Muscle layer of colon (tissue), 2 donors: ENCODE data around the gene VWC2.
"Not testable (repeated sequence)": the region's sequence is repeated elsewhere in the genome, so short reads cannot be mapped to it uniquely, and the experiment has no call there.

Experiments used
- H3K27ac ChIP-seq: one replicate; pipeline ENCODE4 v1.7.0; 2013; ENCODE audit warnings: low read depth, mild to moderate bottlenecking, low read length, moderate library complexity
- H3K27me3 ChIP-seq, 2 donors: one replicate each; pipeline ENCODE4 v1.7.0; 2013; ENCODE audit warnings: low read length in 2 of 2, mild to moderate bottlenecking in 2 of 2; ENCODE audit not compliant: insufficient read depth in 2 of 2, control insufficient read depth in 1 of 2
- H3K36me3 ChIP-seq: one replicate; pipeline ENCODE4 v1.7.0; 2013; ENCODE audit warnings: mild to moderate bottlenecking, low read length; ENCODE audit not compliant: insufficient read depth
- H3K4me1 ChIP-seq: one replicate; pipeline ENCODE4 v1.7.0; 2013; ENCODE audit warnings: mild to moderate bottlenecking, low read length; ENCODE audit not compliant: insufficient read depth
- H3K4me3 ChIP-seq, 2 donors: one replicate each; pipeline ENCODE4 v1.7.0; 2013; ENCODE audit warnings: low read length in 2 of 2, low read depth in 1 of 2, mild to moderate bottlenecking in 1 of 2, moderate library complexity in 1 of 2
- H3K9ac ChIP-seq: one replicate; pipeline ENCODE4 v1.7.0; 2013; ENCODE audit warnings: low read length
- H3K9me3 ChIP-seq: one replicate; pipeline ENCODE4 v1.7.0; 2013; ENCODE audit warnings: mild to moderate bottlenecking, low read length
- donor health status: abdominal sarcoma.
- donor health status: Adenocarcinoma of cecum.

VWC2 gene

DNA sequence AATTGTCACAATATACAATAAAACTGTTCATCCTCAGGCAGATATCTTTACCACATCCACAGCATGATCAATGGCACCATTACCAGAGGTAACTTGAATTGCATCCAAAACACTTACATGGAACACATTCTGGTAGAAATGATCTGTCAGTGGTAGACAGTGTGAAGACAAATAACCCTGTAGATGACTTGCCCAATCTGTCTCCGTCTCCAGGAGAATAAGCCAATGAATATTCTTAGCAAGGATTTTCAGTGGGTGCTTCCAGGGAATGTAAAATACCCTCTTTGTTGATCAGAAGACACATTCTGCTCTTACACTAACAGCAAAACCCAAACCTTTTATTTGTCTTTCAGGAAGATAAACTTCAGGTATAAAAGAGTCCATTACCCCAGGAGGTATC lies 43.8 kb downstream of the VWC2 start:
- H3K9ac ChIP-seq: no peak overlapping the region
- H3K27ac ChIP-seq: no peak overlapping the region
- H3K27me3 ChIP-seq: no peaks in the 10 kb centered on the region
- no peaks in the 10 kb centered on the region for H3K36me3 ChIP-seq
- H3K9me3 ChIP-seq: no peaks in the 10 kb centered on the region
- H3K4me1 ChIP-seq: no peaks in the 10 kb centered on the region
- no peak overlapping the region for H3K4me3 ChIP-seq

DNA sequence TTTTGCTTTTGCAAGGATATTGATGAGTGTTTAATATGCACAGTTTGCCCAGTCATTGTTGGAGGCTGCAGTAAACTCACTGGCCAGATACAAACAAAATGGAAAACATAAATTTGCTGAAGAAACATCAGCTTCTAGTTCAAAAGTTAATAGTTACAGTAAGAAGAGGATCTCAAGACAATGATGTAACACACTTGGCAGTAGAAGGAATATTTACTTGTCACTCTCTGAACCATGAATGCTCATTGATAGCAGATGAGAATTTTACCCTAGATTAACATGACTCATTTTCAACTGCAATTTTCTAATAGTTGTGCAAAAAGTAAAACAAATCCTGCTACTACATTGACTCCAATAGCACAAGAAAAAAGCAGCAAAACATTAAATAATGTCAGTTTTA lies 47.7 kb downstream of the VWC2 start:
- Histone ChIP-seq H3K27me3 (no peaks in the 10 kb centered on the region), H3K4me3 (no peak overlapping the region), H3K27ac (no peak overlapping the region), H3K4me1 (peaks cover 5% of the 10 kb centered on the region), H3K9ac (no peak overlapping the region), H3K36me3 (no peaks in the 10 kb centered on the region), H3K9me3 (no peaks in the 10 kb centered on the region)

DNA sequence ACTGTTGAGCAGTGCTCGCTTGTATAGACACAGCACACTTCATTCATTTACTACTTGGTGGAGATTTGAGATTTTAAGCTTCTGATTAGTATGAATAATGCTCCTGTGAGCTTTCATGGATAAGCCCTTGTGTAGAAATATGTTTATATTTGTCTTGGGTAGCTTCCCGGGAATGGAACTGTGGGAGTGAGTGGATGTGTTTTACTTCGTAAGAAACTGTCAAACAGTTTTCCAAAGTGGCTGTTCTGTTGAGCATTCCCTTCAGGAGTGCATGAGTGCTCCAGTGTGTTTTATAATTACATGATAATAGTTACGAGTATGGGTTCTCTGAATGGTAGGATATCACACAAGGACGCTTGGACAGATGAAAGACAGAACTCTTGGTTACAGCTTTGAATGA lies 49.4 kb downstream of the VWC2 start:
- H3K27ac ChIP-seq: no peak overlapping the region
- no peaks in the 10 kb centered on the region for H3K36me3 ChIP-seq
- peaks cover 5% of the 10 kb centered on the region for H3K4me1 ChIP-seq
- no peaks in the 10 kb centered on the region for H3K27me3 ChIP-seq
- no peak overlapping the region for H3K4me3 ChIP-seq
- no peak overlapping the region for H3K9ac ChIP-seq
- H3K9me3 ChIP-seq: no peaks in the 10 kb centered on the region

DNA sequence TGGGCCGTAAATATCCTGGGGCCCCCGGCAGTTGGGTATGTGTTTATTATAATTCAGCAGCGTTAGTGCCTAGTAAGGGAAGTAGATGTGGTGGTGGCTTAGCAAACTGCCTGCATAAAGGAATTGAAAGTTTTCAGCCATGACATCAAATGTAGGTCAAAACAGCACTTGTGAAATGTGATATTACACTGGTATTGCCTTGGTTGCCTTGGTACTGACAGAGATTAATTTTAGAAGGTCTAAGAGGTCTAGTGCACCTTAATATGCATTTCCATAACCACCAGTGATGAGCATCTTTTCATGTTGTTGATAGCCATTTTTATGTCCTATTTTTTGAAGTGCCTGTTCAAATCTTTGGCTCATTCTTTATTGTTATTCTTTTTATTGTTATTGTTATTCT lies 50.1 kb downstream of the VWC2 start:
- Histone ChIP-seq H3K27me3 (no peaks in the 10 kb centered on the region), H3K4me3 (no peak overlapping the region), H3K27ac (no peak overlapping the region), H3K9ac (no peak overlapping the region), H3K4me1 (peaks cover 5% of the 10 kb centered on the region), H3K36me3 (no peaks in the 10 kb centered on the region), H3K9me3 (no peaks in the 10 kb centered on the region)

DNA sequence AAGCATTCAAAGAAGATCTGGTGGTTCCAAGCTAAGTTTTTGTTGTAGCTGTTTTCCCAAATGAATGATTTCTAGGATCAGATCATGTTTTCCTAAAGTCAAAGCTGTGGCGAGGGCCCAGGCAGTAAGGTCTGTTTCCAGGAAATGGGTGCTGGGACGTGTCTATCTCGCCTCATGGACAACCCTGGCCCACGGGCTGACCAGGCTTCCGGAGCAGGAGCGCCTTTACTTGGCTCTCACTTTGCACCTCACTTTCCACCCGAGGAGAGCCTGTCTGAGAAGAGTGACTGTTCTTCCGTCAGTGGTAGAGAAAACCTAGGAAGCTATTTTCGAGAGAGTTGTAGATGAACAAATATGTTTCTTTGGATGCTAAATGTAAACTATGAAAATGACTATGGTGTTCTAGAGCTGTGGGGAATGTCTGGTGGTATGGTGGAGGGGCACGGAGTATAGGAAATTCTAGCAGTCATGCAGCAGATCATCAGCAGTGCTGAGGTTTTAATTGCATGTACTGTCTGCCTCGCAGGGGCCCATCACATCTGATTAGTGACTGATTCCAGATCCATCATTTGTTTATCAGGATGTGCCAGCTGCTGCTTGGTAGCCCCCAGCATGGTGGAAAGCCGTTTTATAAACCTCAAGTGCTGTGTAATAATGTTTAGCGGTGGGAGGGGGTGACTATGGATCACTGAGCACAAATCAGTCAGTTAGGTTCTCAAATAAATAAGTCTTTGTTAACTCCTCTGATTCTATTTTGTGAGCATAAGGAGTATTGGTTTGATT lies 66.6 kb downstream of the VWC2 start:
- H3K27me3 ChIP-seq: no peaks in the 10 kb centered on the region
- no peaks in the 10 kb centered on the region for H3K36me3 ChIP-seq
- H3K4me3 ChIP-seq: no peak overlapping the region

DNA sequence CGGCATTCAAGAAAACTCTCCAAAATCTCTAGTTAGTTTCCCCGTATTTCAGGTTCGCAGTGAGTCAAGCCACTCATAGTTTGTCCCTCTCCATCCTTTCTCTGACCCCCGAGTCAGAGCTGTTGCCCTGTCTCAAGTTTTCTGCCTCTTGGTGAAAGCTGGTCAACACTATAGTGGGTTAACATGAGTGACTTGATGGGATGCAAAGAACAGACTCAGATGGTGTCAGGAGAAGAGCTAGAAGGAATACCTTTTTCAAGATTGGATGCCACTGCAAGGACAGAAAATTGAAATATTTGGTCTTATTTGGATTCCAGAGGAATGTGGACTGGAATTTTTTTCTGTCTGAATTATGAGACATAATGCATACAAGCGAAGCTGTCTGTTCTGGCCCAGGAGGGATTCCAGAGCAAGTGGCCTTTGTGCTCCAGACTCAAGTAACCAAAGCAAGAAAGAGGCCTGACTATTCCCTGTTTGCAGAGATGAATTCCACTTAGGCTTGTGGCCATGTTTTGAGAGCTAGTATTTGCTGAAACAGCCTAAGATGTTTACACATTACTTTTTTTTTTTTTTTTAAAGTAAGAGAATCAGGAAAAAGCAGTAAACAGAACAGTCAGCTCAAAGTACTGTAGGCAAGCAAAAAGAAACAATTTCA lies 67.4 kb downstream of the VWC2 start:
- Histone ChIP-seq H3K27me3 (no peaks in the 10 kb centered on the region), H3K36me3 (no peaks in the 10 kb centered on the region), H3K4me3 (no peak overlapping the region), H3K9me3 (no peaks in the 10 kb centered on the region), H3K4me1 (no peaks in the 10 kb centered on the region), H3K9ac (no peak overlapping the region), H3K27ac (no peak overlapping the region)

More for the DNA sequence above, 66.6 kb downstream of the VWC2 start:
- H3K27ac ChIP-seq: no peak overlapping the region
- no peak overlapping the region for H3K9ac ChIP-seq
- H3K9me3 ChIP-seq: no peaks in the 10 kb centered on the region
- no peaks in the 10 kb centered on the region for H3K4me1 ChIP-seq

DNA sequence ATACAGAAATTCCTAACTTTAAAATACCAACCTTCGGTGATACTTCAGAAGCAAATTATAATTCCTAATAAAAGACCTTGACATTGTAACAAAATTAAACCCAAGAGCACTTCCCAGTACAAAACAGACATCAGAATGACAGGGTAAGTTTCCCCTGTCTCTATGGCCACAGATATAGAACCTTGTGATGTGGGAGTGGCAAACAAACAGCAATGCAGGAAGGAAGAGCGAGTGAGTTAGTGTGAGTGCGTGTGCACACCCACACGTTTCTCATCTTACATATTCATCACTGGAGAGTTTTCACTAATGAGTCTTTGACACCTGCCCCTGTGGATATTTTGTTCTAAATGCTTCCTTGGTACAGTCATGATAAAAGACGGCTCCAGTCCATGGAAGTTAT lies 72.2 kb downstream of the VWC2 start:
- no peaks in the 10 kb centered on the region for H3K36me3 ChIP-seq
- no peaks in the 10 kb centered on the region for H3K4me1 ChIP-seq
- no peaks in the 10 kb centered on the region for H3K9me3 ChIP-seq
- no peak overlapping the region for H3K27ac ChIP-seq
- H3K27me3 ChIP-seq: no peaks in the 10 kb centered on the region
- no peak overlapping the region for H3K9ac ChIP-seq
- H3K4me3 ChIP-seq: no peak overlapping the region

DNA sequence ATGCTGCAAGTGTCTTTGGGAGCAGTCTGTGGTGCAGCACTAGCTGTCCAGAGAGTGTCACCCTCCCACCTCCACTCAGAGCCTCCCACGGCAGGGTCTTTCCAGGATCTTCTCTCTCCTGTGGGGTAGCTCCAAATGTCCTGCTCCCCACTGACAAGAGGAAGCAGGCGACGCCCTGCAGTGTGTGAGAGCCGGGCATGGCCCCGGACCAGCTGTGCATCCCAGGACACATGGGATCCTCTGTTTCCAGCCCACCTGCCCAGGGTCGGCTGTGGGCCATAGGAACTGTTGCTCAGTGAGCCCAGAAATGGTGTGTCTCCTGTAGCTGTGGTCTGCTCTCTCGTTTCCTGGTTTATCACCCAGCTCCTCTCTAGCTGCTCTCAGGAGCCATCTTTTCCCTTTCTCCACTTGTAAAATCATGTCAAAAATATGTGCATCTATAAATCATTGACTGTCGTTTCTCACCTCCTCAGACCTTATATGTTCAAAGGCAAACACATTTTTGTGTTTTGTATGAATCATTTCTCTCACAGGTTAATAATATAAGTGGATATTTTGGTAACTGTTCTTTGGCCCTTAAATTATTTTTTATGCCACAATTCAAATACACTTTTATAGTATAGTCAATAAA lies 74.9 kb downstream of the VWC2 start:
- Histone ChIP-seq H3K9ac (no peak overlapping the region), H3K9me3 (no peaks in the 10 kb centered on the region), H3K4me1 (no peaks in the 10 kb centered on the region), H3K4me3 (no peak overlapping the region), H3K36me3 (no peaks in the 10 kb centered on the region), H3K27ac (no peak overlapping the region), H3K27me3 (no peaks in the 10 kb centered on the region)

DNA sequence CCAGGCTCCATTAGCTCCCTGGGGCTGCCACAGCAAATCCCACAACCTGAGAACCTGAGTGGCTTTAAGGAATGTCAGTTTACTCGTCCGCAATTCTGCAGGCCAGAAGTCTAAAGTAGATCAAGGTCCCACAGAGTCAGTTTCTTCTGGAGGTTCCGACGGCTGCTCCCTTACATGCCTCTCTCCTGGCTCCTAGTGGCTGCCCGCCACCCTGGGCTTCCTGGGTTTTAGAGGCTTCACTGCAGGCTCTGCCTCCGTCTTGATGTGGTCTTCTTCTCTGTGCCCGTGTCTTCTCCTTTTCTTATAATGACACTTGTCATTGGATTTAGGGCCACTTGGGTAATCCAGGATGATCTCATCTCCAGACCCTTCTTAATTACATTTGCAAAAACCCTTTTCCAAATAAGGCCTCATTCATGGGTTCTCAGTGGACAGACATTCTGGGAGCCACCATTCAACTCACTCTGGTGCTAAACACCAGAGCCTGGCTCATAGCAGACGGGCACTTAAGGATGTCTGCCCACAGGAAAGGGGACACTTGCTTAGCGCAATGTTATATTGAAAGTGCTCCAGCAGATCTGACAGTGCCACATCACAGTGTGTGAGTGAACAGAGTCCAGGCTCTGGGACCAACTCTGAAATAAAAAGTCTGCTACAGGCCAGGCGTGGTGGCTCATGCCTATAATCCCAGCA lies 77.6 kb downstream of the VWC2 start:
- H3K36me3 ChIP-seq: no peaks in the 10 kb centered on the region

DNA sequence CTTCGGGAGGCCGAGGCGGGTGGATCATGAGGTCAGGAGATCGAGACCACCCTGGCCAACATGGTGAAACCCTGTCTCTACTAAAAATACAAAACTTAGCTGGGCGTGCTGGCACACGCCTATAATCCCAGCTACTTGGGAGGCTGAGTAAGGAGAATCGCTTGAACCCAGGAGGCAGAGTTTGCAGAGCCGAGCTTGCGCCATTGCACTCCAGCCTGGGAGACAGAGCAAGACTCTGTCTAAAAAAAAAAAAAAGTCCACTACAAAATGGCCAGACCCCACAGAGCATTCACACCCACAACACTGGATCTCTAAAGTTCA lies 78.1 kb downstream of the VWC2 start:
- H3K27me3 ChIP-seq, H3K27ac ChIP-seq: not testable (repeated sequence)

More for the DNA sequence above, 77.6 kb downstream of the VWC2 start:
- H3K4me1 ChIP-seq: no peaks in the 10 kb centered on the region
- no peak overlapping the region for H3K9ac ChIP-seq
- H3K9me3 ChIP-seq: no peaks in the 10 kb centered on the region
- H3K27me3 ChIP-seq: no peaks in the 10 kb centered on the region
- no peak overlapping the region for H3K27ac ChIP-seq
- H3K4me3 ChIP-seq: no peak overlapping the region

DNA sequence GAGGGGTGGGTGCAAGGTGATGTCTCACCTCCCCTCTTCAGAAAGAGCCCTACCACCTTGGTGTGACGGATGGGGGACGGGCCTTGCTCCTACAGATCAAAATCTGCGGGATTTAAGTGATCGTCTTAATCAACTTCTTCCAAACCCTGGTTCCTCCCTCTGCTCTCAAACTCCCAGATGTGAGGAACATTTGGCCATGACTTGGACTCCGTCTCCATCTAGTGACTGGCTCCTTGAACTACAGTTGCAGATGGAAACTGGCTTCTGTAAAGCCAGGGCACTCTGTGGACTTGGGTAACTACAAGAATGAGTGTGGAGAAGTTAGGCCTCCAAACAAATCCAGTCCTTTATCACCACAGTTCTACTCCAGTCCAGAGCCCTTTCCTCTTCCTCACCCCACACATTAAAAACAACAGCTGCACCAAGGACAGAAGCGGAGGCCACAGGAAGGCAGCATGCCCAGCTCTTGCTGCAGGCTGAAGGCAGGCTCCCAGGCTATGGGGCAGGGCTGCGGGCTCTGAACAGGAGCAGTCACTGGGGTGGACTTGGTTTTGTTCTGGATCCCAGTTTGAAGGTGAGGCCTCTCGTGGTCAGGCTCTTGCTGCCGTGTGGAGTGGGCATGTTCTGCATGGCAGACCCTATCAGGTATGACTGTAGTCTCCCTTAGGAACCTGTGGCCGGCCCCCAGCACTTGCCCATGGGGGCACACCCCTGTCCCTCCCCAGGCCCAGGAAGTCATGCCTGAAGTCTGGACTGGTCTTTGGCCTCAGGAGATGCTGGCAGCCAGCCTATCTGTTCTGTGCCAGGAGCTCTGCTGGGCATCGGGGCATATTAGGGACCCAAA lies 79.4 kb downstream of the VWC2 start:
- H3K9ac ChIP-seq: no peak overlapping the region
- H3K9me3 ChIP-seq: no peaks in the 10 kb centered on the region
- H3K27me3 ChIP-seq: no peaks in the 10 kb centered on the region
- H3K27ac ChIP-seq: no peak overlapping the region
- H3K4me1 ChIP-seq: no peaks in the 10 kb centered on the region
- no peaks in the 10 kb centered on the region for H3K36me3 ChIP-seq
- no peak overlapping the region for H3K4me3 ChIP-seq

More for the DNA sequence above, 78.1 kb downstream of the VWC2 start:
- H3K9me3 ChIP-seq, H3K4me1 ChIP-seq, H3K36me3 ChIP-seq, H3K9ac ChIP-seq, H3K4me3 ChIP-seq: not testable (repeated sequence)
